Endothelial cell of hepatic sinusoid (primary cell): ENCODE data around the gene EDA.

Experiments used
- in situ Hi-C: cut with HindIII; loops from 2 replicates; pipeline ENCODE4 v1.10.0; 2017; ENCODE audit warnings: low sequenced_read_pairs

The EDA gene

GRCh38 chrX:70022616-70023015 is 406.7 kb downstream of the EDA start:
- in situ Hi-C loops: no loop called here

DNA sequence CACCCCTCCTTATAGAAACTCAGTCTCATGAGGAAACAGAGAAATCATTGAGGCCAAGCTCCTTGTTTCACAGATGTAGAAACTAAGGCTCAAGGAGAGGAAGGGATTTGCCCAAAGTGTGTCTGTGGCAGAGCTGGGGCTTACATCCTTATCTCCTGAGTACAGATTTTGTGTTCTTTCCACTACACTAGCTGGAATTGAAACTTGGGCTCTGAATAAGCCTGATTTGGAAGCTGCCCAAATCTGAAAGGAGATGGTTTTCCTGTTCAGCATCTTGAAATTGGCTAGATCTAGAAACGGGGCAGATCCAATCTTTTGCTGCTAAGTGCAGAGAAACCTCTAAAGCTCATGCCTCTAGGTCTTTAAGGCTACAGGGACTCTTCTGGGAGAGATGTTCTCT is 409.6 kb downstream of the EDA start:
- in situ Hi-C loops: no loop called here

- in situ Hi-C loops: no loop called here
Measured at GRCh38 chrX:70026112-70026850, 410.4 kb downstream of the EDA start.

DNA sequence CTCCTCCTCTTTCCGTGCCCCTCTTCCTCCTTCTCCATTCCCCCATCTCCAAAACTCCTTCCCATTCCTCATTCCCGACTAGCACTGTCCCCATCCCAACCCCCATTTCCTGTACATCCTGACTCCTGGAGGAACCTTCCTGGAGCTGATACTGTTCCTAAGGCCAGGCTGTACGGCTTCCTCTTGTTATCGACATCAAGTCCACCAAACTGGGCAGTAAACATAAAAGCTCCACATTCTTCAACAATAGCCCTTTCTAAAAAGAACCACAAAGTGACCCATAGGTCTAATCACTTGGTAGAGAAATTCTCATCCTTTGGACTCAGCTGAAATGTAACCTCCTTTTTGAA is 410.9 kb downstream of the EDA start:
- in situ Hi-C loops: no loop called here

DNA sequence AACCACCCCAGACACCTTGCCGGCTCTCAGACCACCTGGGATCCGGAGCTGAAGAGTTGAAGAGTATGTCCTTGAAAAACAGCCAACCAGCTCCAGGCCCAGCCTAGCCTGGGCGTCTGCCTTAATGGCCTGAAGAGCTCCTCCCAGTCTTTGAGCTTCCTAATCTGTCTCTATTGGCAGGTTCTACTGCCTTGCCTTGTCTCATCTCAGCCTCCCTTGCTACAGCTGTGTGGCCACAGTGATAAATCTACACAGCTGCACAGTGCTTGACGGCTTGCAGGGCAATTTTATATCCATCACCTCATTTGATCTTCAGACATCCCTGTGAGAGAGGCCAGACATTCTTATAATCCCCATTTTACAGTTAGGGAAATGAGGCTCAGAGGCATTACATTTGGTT is 413.9 kb downstream of the EDA start:
- in situ Hi-C loops: no loop called here

- in situ Hi-C loops: no loop called here
Measured at GRCh38 chrX:70030301-70030767, 414.4 kb downstream of the EDA start.

- in situ Hi-C loops: no loop called here
Measured at GRCh38 chrX:70032792-70033191, 416.9 kb downstream of the EDA start.

DNA sequence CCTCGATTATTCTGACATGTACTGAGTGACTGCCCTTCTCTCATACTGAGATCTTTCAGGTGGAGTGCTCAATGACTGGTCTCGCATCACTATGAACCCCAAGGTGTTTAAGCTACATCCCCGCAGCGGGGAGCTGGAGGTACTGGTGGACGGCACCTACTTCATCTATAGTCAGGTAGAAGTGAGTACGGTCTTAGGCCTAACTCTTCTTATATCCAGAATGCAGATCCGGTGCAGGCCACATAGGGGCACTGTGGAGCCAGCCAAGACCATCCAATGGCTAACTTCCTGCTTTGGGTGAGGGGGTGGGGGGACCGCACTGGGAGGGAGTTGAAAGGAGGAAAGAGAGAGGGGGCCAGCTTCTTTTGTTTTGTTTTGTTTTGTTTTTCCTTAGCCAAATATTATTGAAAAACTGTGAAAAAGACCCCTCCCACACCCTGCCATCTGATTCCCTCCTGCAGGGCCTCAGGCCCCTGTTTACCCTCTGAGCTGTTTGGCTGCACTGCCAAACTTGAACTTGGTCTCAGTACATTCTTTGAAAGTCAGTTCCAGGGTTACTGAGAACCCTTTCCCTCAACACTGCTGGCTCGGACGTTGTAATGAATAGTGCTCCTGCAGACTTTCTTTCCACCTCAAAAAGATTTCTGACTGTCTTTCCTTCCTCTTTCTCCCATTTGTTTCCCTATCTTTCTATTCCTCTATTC is 417.6 kb downstream of the EDA start:
- in situ Hi-C loops: no loop called here

GRCh38 chrX:70034646-70035045 is 418.7 kb downstream of the EDA start:
- in situ Hi-C loops: no loop called here

DNA sequence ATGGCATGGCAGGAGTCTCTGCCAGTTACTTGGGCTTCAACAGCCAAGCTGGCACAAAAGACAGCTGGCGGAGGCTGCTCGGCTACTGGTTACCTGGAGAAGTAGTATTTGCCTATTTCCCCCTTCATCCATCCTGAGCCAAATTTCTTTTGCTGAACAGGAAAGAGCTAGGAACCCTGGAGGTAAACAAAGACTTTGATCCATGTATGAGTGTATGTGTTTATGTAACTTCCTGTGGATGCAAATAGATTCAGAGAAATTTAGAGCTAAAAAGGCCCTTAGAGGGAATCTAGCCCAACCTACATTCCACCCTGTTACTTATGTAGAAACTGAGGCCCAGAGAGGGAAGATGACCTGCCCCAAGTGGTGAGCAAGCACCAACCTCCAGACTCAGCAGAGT is 422.6 kb downstream of the EDA start:
- in situ Hi-C loops: no loop called here

- in situ Hi-C loops: no loop called here
Measured at GRCh38 chrX:70038951-70039350, 423.0 kb downstream of the EDA start.

GRCh38 chrX:70039758-70040157 is 423.8 kb downstream of the EDA start:
- in situ Hi-C loops: loop anchor here (5.0 kb wide), 1 partner anchor 48 kb away; no protein-coding TSS in a partner anchor

DNA sequence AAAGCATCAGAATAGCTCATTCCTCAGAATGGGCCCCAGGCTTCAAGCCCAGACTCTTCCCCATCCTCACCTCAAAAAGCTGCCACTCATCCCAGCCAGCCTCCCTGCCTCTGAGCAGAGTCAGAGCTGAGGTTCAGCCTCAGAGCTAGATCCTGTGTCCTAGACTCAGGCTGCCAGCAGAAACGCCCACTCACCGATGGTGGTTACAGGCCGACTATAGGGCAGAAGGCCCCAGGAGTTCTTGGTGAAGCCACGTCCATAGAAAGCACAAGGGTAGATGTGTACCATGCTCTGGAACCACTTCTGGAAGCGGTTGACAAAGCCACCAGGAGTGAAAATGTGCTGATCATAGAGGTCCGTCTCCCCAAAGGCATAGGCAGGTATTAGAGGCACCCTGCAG is 426.1 kb downstream of the EDA start:
- in situ Hi-C loops: loop anchor here (5.0 kb wide), 1 partner anchor 45 kb away; no protein-coding TSS in a partner anchor

- in situ Hi-C loops: loop anchor here (5.0 kb wide), 1 partner anchor 45 kb away; no protein-coding TSS in a partner anchor
Measured at GRCh38 chrX:70042399-70043371, 426.8 kb downstream of the EDA start.

- in situ Hi-C loops: loop anchor here (5.0 kb wide), 1 partner anchor 44 kb away; no protein-coding TSS in a partner anchor
Measured at GRCh38 chrX:70043685-70044084, 427.8 kb downstream of the EDA start.

DNA sequence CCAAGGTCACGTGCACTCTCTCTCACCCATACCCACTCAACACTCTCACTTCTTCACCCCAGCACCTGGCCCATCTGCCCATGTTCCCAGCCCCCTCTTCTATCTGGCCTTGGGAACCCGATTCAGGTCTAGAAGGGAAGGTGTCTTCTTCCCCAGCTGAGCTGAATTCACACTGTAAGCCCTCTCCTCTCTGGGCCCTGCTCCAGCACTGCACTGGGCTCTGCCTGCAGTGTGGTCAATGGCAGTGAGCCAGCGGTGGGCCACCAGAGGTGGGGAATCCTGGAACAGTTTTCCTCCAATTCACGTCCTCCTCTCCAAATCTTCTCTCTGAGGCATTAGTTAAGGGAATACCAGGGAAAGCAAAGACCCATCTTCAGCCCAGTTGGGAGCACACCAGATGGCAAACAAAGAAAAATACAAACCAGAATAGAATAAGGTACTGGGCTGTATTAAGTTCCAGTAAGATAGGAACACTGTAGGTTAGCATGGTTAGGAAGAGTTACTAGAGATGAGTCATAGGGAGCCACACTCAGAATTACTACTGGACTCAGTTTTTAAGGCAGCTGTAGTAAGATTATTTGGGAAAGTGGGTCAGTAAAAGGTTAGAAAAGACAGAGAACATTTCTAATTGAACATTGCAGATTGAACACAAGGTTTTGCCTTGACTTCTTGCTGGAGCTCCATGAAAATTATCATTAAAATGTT is 428.8 kb downstream of the EDA start:
- in situ Hi-C loops: loop anchor here (5.0 kb wide), 1 partner anchor 43 kb away; no protein-coding TSS in a partner anchor

DNA sequence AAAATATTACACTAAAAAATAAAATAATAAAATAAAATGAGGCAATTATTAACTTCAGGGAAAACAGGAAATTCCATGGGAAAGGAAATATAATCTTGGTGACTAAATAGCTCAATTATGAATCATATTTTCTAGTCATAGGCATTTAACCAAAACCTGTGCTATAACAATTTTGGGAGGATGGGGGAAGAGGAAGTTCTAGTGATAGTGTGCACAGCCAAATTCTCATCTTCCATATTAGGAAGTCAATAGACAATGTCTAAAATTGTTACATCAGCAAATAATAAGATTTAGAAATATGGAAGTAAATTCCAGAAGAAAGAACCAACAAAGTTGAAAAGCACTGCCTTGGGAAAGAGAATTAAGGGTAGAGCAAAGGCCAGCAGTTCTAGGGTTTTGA is 431.1 kb downstream of the EDA start:
- in situ Hi-C loops: no loop called here

DNA sequence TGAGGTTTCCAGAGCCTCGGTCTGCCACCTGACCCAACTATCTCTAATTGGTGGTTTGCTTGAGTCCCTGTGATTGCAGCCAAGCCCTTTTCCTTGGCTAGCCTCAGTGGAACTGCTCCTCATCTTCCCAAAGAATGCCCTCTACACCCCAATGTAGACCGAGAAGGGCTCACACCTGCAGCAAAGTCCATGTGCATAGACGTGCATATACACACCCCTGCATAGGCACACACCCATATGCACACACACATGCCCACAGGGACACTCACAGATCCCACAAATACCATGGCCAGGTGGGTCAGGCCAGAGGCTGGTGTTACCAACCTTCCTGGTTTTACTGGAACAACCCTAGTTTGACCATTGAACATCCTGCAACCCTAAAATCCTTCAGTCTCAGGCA is 433.5 kb downstream of the EDA start:
- in situ Hi-C loops: no loop called here

DNA sequence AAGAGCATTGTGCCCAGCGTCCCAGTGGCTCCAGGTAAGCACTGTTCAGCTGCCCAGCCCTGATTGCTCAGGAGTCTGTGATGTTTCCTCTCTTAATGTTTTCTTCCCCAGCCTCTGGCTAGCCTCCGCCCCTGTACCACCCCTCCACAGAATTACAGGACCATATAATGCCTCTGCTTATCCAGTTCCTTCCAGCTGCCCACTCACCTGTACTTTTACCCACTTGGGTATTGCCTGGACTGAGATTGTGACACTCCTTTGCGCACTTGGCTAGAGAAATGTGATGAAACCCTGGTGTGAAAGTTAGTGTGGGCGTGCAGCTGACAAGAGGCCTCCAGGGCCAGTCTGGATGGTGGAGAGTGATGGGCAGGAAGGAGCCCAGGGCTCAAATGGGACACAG is 434.0 kb downstream of the EDA start, which contains the start of gene AWAT2:
Gene AWAT2, minus strand, starts transcription at position 14 of the 400 bp plus-strand sequence. Its CDS starts 6 bp downstream, at position 8.
- in situ Hi-C loops: no loop called here

- in situ Hi-C loops: no loop called here
Measured at GRCh38 chrX:70052895-70053615, 437.1 kb downstream of the EDA start.
